SH-SY5Y (cell line): ENCODE data around the gene CSF1.

Experiments used
- GATA2 ChIP-seq: IDR thresholded peaks from 2 replicates; pipeline ENCODE4 v1.6.1; 2011; ENCODE audit warnings: mild to moderate bottlenecking, low read depth, low read length
- GATA3 ChIP-seq: IDR thresholded peaks from 2 replicates; pipeline ENCODE4 v1.6.1; 2011; ENCODE audit warnings: low read depth, mild to moderate bottlenecking, low read length, moderate library complexity

The CSF1 gene

DNA sequence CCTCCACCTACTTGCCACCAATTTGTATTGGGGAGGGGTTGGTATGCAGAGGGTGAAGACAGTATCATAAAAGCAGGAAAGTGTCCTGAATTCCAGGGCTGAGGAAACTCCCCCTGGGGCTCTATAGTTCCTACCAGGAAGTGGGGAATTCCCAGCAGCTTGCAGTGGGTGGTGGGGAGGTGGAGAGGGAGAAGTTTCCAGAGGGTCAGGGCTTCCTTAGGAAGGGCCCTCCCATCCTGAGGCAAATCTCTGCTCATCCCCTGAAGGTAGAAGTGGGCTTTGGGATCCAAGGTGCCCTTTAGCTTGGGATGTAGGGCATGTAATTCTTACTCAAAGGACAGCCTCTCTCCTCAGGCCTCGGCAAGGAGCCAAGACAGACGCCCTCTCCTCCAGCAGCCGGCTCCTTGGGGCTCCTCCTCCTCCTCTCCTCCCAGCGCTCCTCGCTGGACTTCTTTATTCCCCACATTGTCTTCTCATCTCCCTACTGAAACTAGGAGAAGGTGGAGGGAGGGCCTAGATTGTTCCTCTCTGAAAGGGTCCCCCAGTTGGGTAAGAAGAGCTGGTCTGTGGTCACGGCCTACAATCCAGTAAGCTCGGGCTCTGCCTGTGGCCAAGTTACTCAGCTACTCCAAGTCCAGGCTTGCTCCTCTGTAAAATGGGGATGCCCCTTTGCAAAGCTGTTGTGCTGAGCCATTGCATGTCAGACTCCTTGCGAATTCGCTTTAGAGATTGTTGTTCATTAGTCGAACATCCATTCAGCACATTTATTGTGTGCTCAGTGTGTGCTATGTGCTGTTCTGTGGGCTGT is 17.9 kb upstream of the CSF1 start:
- no peak for TF ChIP-seq GATA2
- no peak for TF ChIP-seq GATA3

DNA sequence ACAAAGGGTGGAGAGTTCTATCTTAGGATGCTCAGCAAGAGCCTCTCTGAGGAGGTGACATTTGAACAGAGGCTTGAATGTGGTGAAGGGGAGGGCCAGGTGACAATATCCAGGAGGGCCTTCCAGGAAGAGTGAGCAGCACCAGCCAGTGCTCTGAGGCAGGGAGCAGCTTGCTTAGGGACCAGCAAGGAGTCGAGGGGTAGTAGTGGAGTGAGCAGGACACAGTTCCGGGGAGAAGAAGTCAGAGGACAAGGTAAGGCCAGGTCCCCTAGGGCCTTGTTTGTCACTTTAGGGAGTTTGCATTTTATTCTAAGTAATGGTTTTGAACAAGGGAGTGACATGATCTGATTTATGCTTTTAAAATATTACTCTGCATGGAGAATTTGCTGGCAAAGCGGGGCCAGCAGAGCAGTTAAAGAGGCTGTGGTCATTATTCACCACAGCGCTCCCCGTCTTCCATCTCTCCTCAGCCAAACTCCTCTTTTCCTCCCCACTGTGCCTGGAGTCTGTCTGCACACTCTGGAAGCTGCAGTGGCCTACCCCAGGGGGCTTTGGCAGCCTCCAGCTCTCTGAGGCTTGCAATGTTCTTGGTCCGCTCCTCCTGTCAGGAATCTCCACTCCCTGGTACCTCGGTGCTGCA is 17.0 kb upstream of the CSF1 start:
- TF ChIP-seq GATA3 (no peak), GATA2 (no peak)

DNA sequence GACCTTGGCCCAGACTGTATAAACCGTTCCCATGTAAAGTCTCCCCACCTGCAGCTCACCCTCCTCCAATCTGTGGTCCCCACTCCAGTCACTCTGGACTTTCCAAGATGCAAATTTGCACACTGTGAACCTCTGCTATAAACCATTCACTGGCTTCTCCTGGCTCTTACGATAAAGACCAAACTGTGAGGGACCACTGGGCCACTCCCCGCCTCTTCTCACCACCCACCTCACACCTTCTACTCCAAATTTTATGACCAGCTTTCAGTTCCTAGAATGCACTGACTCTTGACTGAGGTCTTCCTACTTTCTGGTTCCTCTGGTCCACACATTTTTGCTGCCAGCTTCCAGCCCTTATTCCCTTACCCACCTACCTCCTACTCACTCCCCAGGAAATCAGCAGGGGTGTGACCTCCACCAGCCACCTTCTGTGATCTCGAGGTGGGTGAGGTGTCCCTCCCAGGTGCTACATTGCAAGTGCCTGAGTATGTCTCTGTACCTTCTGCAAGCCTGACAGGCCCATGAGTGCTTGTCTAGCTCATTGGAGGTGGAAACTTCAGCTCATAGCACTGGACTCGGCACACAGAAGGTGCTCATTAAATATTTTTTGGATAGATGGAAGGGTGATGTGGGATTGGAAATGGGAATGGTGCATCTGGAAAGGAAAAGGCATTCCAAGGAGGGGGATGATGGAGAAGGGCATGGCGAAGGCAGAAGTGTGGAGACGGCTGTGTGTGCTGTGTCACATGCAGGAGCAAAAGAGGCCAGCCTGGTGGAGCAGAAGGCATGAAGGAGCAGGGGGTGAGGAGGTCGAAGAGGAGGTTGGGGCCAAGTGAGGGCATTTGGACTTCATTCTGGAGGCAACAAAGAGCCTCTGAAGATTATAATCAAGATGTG is 15.6 kb upstream of the CSF1 start:
- TF ChIP-seq GATA2 (no peak), GATA3 (no peak)

DNA sequence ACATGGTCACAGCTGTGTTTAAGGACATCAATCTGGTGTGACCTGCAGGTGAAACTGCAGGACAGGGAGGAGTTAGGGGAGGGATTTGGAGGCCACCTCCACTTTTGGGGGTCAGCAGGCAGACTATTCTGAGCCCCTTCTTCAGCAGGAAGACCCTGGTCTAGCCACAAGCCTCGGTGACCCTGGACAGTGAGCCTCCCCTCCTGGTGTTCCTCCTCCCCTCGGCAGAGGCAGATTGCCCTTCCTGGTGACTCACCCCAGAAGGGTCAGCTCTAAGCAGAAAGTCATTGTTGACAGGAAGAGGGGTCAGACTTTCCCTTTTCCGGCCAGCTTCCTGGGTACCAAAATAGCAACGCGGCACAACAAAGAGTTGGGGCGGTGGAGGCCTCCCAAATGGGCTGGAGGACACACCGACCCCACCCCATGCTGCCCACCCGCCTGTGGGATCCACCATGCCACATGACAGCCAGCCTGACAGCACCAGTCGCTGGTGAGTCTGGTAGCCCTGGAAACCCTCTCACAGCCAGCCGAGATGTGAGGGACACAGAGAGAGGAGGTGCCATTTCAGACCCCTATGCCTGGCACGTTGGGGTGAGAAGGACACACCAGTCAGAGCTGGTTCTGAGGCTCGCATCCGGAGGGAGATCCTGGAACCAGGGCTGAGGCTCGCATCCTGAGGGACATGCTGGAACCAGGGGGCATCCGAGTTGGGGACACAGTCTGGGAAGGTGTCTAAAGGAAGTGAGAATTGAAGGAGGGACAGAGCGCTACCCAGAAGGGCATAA is 14.7 kb upstream of the CSF1 start:
- TF ChIP-seq GATA3 (no peak), GATA2 (no peak)

DNA sequence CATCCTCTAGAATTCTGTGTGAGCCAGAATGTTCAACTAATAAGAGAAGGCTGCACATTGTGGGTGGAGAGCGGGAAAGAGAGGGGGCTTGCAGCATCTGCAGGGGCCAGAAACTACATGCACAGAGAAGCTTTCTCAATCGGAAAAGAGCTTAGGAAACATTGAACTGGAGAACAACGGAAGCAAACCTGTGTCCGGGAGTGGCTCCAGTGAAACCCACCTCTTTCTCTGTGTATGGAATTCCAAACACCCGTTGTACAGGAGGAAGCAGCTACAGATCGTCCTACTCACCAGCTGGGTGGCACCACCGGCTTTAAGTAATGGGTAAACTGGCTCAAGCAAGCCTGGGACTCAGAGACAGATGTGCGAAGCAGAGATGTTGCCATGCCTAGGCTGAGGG is 14.0 kb upstream of the CSF1 start:
- no peak for TF ChIP-seq GATA2
- no peak for TF ChIP-seq GATA3

DNA sequence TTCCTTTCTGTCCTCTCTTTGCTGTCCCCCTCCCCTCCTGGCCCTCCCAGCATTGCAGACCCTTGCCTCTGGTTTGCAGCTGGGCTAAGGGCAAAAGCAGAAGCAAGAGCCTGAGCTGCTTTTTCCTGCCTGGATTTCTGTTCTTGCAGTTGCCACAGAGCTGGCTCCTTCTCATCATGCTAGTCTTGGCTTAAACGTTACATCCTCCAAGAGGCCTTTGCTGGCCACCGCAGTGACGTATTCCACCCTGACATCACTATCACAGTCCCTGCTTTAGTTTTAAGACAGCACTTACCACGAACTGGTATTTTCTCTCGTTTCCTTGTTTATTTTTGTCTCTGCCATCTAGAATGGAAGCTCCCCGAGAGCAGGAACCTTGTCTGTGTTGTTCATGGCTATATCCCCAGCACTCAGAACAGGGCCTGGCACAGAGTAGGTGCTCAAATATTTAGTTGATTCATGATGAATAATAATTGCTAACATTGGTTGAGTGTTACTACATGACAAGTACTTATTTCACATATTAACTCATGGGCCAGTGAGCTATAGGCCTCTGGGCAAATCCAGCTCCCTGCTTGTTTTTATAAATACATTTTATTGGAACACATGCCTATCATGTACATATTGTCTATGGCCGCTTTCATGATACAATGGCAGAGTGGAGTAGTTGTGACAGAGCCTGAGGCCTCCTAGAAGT is 13.2 kb upstream of the CSF1 start:
- no peak for TF ChIP-seq GATA2
- no peak for TF ChIP-seq GATA3

DNA sequence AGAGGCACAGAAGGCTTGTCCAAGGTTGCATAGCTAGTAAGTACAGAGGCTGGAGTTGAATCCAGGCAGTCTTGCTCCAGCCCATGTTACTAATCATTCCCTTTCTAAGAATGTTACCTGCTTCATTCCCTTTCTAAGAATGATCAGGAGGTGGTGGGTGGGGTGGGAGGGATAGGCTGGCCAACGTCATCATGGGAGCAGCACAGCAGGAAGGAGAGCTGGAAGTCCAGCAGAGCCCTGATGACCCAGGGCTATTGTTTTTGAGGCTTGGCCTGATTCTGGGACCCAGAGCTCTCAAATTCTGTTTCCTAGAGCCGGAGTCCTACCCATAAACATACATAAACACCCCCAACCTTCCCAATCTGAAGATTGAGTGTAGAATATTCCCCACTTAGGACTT is 11.8 kb upstream of the CSF1 start:
- TF ChIP-seq GATA2 (no peak), GATA3 (no peak)

DNA sequence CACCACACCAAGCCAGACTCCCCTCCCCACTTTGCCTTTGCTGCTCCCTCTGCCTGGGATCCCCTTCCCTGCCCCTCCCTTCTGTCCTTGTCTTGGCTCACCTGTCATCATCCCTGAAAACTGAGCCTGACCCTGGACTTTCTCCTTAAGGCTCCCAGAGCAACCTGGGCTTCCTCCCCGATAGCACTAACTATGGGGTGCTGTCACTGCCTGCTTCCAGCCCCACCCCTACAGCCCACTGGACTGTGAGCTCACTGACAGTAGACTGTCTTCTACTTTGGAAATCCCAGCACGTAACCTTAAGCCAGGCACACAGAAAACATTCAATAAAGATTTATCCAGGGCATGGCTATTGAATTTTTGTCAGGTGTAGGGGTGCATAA is 9.5 kb upstream of the CSF1 start:
- TF ChIP-seq GATA3, result no peak
- TF ChIP-seq GATA2, result no peak

DNA sequence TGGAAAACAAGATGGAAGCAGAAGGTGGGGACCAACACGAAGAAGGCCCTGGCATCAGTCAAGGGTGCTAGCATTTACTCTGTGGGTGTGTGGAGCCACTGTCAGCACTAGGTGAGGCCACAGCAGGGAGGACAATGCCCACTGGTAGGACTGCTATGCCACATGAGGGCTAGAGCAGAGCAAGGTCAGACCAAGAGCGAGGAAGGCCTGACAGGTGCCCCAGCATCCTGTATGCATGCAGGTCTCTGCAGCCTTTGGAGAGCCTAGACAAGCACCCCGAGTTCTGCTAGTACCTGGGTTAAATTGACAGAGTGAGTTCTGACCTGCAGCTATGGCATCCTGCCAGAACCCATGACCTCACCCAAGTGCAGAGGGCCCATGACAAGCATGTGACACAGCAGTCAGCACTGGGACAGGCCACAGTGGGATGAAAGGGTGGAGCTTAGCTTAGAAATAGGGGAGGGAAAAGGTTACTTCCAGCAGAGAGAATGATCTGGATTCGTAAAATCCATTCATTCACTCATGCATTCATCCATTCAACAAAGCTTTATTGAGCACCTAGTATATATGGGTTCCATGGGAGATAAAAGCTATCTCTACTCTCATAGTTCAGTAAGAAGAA is 9.0 kb upstream of the CSF1 start:
- TF ChIP-seq GATA2 (no peak), GATA3 (no peak)

DNA sequence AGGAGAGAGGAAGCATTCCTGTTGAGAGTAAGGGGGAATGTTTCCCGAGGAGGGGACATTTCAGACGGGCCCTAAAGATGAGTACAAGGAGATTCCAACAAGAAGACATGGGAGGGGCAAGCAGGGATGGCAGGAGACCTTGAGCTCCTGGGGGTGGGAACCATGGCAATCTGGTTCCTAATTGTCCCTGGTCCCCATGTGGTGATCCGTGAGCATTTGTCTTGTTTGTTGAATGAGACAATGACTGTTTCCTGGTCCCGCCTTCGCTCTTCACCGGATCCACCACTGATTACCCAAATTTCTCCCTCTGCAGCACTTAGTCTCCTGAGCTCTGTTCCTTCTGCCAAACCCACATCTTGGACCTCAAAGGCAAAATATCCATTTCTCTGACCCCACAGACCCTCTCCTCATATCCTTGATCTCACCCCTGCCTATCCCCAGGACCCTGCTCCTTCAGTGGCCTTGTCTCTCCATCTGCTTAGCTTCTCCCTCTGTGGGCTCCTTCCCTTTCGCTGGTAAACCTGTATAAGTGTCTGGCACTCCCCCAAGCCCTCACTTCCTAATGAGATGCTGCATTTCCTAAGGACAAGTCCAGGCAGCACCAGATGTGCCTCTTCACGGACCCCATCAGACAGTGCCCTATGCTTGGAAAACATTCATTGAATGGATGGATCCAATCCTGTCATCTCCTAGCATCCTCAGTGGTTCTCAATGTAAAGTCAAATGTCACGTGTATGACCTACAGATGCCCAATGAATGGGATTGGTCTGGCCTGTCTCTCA is 8.3 kb upstream of the CSF1 start:
- TF ChIP-seq GATA3 (no peak), GATA2 (no peak)

DNA sequence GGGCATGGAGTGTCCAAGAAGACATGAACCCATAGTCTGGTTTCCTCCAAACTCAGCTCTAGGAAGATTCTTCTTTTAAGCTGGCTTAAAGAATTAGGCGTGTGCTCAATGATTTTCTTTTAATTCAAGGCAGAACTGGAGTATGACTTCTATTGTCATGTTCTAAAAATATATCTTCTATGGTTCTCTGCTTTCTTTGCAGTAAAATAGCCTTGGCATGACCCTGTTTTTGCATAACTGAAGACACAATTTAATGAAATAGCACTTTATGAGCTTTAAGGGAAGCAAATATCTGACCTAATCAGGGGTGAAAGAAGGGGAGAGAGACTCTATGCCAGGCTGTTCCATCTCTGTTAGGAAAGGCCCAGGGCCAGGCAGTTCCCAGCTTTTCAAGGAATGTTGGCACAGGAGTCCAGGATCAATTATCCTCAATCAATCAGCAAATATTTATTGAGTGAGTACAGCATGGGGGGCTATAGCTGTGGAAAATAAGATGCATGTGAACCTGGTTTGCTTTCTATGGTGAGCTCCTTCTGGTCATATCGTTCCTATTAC is 7.2 kb upstream of the CSF1 start:
- TF ChIP-seq GATA2 (no peak), GATA3 (no peak)
